HG03558 (cell line): ENCODE results near the gene ELAVL1.

Source experiments
- ATAC-seq: cut with Tn5 transposase; IDR thresholded peaks from one replicate; pipeline ENCODE4 v1.9.1; 2021; ENCODE audit warnings: moderate number of reproducible peaks; ENCODE audit not compliant: unreplicated experiment; ENCODE audit errors: extremely low read depth

The ELAVL1 gene

DNA sequence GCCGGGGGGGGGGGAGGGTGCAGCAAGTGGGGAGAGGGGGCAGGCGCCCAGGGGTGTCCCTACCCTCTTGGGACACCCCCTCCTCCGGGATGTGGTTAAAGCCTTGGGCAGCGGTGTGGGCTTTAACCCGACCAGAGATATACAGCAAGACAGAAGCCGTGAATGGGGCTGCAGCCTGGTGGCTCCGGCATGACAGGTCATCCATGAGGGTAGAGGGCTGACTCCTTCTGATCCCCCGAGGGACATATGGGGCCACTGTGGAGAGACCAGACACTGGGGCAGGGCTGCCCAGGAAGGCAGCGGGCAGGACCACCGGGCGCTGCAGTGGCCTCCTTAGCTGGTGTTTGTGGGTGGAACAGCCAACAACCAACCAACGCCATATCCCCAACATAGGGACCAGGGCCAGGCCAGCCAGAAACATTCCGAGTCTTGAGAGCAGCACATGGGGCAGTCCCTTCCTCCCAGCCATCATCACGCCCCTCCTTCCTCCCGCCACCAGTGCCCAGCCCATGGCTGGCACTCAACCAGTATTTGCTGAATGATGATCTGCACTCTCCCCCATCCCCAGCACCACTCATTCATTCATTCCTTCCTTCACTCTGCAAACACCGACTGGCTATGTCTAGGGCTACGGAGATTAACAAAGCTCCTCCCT lies 18.2 kb downstream of the ELAVL1 start:
- ATAC-seq: no peak

DNA sequence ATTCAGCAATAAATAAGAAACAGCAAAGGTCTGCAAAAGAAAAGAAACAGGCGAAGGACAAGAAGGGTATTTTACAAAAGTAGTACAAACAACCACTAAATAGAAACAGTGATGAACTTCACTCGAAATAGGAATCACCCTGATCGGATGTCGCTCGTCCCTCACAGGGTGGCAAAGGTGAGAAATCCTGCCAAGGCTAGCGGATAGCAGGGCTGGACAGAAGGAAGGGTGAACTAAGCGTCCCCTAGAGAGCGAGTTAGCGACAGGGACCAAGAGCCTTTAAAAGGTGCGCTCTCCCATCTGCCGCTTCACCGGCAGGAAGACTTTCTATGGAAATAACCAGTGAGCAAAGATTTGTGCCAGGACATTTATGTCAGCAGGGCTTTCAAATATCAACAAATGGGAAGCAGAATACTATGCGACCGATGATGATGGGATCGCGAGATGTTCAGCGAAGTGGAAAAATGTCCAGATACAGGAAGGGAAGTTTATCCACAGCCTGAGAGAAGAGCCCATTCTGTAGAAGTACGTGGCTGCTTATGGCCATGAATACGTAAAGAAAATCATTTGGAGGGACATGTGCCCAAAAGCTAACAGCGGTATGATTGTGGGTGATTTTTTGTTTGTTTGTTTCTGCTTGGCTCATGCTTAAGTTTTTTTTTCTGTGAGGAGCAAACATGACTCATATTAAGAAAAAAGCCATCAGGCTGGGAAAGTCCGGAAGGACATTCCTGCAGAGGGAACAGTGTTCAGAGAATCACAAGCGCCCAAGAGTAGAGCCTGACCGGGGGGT lies 18.9 kb downstream of the ELAVL1 start:
- no peak for ATAC-seq

DNA sequence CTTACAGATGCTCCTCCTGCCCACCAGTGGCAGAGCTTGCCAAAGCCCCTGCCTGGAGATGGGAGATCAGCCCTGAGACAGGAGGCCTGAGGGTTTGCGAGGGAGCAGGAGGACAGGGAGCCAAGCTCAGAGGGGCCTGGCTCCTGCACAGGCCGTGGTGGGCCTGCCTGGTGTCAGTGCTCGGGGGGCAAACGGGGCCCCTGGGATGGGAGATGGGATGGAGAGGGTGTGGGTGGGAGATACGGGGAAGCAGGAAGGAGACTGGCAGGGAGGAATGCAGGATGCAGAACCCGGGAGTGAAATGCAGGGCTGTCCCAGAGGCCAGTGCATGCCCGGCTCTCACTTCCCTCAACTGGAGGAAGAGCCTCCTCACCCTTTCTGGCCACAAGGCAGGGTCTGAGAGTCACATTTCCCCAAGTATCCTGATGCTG lies 19.9 kb downstream of the ELAVL1 start:
- ATAC-seq: no peak

DNA sequence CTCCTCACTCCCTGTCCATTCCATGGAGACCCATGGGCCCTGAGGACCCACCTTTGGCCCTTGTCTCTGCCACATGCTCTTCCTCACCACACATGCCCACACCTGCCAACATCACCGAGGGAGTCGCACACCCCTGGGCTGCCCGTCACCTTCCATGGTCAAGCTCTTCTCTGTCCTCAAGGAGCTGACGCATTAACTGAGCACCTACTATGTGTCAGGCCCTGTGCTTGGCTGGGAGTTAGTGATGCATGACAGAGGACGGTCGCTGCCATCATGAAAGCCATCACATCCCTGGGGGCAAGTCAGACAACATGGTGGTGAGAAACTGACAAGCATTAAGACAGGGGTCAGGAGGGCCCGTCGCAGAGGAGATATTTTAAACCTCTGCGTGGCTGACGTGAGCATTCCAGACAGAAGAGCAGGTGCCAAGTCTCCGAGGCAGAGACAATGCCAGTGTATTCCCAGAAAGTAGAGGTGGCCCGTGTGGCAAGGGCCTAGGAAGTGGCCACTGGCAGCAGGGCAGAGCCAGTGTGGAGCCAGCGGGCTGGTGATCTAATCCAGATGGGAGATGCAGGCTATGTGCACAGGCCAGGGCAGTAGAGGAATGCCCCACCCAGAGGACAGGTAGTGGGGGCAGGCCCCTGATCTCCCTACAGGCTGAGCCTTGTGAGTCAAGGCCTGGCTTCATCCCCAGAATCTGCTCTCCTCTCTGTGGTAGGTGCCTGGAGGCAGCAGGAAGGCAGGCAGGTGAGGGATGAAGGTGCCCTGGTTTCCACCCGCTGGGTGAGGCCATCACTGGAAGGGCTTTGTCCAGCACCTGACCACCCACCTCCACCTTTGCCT lies 21.2 kb downstream of the ELAVL1 start:
- ATAC-seq: no peak

DNA sequence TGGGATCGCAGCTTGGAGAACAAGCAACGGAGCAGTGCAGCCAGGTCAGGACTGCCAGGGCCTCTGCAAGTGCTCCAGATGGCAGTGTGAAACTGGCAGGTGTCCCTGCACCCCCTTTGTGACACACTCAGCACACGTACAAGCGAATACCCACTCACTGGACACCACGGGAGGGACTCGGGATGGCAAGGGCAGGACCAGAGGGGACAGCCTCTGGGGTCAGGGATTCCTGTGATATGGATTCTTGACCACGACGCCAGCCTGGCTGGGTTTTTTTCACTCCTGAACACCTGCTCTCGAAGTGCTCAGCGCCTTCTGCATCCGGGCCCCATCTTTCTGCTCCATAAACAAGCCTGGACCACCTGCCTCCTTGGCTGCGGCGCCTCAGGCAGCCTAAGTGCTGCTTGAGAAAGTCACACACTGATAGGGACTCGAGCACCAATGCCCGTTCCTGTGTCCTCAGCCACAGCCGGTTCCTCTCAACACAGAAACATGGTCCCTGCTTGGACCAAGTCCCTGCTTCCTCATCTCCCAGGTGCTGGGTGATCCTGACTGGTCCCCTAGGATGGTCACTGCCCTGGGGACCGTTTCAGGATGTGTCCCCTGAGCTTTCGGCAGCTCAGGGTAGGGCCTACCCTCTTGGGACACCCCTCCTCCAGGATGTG lies 22.0 kb downstream of the ELAVL1 start:
- no peak for ATAC-seq

DNA sequence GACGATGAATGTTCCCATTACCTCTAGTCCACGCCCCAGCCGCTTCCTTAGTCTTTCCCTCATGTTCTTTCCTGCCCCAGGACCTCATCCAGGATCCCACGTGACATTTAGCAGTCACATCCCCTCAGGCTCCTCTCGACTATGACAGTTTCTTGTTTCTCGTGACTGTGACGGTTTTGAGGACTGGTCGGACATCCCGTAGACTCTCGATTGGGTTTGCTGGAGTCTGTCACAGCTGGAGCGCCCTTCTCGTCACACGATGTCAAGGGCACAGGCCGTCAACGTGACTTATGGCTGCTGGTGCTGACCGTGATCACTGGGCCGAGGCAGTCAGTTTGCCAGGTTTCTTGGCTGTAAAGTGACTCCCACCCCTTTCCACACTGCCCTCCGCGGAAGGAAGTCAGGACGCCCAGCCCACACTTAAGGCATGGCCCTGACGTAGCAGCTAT lies 22.8 kb downstream of the ELAVL1 start:
- ATAC-seq: no peak

DNA sequence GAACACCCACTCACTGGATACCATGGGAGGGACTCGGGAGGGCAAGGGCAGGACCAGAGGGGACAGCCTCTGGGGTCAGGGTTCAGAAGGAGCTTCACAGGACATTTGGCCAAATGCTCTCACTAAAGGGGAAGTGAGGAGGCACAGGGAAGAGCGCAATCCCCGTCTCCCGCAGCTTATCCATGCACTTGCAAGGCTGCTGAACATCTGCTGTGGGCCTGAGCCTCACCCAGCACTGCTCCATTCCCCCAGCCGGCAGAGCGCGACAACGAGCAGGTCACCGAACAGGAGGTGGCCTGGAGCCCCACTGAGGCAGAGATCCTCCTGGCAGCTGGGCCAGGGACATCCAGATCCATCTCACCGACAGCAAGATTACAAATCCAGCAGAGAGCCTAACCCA lies 23.3 kb downstream of the ELAVL1 start:
- no peak for ATAC-seq

DNA sequence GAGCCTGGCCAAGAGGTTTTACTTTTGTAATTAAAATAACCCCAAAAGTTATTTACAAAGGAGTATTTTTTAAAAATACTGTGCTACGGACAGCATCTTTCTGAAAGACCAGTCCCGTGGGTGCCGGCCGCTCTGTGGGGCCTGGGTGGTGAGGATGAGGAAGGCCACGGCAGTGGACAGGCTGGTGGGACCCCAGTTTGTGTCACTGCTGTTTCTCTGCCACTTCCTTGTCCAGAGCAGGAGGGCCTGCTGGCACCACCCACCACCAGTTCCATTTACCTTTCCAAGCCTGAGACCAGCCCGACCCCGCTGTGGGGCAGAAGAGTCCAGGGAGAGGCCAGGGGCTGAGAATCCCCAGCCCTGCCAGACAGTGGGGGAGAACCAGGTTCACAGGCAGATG lies 23.8 kb downstream of the ELAVL1 start:
- no peak for ATAC-seq

DNA sequence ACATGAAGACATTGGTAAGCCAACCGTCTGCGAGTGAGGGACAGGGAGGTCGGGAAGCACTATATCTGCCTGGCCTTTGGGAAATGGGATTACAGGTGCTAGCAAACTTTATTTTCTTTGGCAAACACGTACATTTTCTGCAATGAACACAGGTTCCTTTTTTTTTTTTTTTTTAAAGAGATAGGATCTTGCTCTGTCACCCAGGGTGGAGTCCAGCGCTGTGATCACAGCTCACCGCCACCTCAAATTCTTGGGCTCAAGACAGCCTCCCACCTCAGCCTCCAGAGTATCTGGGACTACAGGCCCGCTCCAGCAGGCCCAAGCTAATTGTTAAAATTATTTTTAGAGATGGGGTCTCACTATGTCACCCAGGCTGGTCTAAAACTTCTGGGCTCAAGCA lies 24.2 kb downstream of the ELAVL1 start:
- ATAC-seq: no peak

DNA sequence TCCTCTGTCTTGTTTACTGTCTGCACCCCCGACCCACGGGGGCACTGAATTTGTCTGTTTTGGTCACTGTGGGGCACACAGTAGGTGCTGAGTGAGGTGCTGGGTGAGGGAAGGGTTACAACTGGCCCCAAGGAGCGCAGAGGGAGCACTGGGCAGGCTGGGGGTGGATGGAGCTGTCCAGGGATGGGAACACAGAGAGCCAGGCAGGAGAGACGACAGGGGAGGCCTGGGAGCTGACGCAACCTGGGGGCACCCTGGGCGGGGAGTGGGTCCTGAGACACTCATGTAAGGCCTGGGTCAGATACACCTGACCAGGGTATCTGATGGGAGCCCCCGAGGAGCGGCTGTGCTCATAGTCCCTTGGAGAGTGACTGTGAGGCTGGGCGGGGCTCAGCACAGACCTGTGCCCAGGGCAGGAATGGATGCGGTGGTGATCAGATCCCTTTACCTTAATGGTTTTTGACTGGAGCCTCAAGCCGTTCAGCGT lies 24.8 kb downstream of the ELAVL1 start:
- no peak for ATAC-seq

DNA sequence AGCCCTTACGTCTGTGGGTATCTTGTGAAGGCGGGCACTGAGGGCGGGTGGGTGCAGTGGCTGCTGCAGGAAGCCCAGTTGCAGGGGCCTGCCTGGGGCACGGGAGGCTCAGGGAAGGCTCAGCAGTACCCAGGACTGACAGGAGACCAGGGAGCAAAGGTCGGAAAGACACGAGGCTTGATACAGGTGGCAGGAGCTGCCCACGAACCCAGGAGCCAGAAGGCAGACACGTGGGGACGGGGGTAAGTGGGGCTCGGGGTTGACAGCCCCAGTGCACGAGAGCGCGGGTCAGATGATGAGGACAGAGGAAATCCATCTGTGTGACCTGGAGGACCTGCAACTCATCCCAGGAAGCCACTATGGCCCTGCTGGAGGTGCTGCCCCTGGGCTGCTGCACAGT lies 25.3 kb downstream of the ELAVL1 start:
- no peak for ATAC-seq

DNA sequence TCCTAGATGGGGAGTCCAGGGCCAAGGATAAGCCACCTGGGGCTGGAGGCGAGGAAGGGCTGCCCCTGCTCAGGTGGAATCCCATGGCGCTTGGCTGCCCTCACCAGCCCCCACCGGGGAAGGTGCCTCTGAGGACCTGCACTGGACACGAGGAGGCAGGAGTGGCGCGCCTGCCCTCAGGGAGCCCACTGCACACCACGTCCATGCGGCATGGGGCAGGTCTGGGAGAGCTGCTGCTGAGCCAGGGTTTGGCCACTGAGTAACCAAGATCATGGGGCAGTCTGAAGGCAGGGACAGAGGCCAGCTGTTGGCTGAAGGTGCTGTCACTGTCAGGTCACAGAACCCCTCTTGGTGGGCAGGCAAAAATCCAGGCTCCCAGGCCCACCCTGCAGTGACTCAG lies 25.9 kb downstream of the ELAVL1 start:
- no peak for ATAC-seq

DNA sequence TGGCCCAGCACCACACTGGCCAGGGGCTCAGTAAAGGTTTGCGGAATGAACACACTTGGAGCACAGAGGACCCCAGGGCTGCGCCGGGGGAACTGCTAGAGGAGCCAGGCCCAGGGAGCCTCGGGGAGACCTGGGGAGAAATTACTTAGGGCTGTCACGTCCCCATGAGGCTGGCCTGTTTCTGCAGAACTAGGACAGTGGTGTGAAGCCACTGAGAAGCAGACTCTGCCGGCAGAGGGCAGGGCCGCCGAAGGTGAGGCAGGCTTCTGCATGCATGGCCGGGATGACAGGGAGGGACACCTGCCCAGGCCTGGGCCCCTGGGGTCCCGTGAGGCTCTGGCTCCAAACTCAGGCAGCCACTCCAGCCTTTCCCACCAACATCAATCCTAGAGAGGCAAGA lies 26.4 kb downstream of the ELAVL1 start:
- ATAC-seq: no peak

DNA sequence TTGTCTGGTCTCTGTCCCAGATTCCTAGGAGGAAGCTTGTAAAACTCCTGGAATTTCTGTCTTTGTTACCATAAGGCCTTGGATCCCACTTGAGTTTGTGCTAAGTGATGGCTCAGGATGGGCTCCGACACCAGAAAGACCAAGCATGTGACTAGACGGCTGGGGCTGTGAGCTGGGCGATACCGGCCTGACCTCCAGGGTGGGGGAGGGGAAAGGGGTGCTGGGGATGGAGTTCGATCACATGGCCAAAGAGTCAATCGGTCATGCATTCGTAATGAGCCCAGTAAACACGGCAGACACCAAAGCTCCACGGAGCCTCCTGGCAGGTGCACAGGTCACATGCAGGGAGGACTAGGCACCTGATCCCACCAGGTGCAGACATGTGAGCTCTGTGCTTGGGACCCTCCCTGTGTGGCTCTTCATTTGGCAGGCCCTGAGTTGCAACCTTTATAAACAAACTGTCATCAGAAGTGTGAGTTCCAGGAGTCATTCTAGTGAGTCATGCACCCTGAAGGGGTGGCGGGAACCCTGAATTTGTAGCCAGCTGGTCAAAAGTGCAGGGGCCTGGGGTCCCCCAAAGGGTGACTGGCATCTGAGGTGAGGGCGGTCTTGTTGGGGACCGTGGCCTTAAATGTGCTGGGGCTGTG lies 27.1 kb downstream of the ELAVL1 start:
- no peak for ATAC-seq

DNA sequence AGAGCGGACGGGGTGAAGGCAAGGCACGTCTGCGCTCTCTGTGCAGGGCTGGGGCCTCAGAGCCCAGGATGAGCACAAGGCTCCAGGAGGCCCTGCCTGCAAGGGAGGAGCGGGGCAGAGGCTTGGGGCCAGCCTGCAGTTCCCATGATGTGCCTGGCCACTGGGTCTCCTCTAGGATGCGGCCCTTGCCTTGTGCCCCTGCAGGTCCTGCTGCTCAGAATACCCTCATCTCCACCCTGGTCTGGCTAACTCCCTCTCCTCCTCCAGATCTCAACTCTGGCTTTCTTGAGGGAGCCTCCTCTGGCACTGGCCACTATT lies 27.8 kb downstream of the ELAVL1 start:
- ATAC-seq: no peak

DNA sequence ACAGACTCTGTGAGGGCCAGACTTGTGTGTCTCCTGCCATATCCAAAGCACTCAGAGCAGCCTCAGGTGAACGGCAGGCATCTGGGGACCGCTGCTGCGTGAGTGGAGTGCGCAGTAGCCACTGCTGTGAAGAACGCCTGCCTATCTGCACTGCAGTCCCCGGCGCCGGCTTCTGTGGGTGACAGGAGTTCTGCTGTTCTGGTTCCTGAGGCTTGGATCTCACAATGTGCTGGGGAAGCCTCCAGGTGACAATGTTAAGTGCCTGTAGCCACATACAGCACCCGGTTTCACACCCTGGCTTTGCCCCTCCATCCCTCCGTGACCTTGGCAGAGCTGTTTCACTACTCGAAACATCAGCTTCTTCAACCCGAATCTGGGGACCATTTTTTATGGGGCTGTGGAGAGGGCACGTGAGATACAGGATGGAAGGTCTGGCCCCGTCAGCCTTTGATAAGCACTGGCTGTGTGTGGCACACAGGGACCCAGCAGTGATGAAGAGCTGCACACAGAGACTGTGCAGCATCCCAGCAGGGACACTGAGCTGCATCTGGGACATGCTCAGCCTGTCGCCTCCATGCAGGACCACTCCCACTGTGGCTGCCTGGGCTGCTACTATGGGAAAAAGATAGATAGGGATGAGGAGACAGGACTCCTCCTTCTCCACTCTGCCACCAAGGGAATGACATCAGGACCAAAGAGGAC lies 28.3 kb downstream of the ELAVL1 start:
- no peak for ATAC-seq

DNA sequence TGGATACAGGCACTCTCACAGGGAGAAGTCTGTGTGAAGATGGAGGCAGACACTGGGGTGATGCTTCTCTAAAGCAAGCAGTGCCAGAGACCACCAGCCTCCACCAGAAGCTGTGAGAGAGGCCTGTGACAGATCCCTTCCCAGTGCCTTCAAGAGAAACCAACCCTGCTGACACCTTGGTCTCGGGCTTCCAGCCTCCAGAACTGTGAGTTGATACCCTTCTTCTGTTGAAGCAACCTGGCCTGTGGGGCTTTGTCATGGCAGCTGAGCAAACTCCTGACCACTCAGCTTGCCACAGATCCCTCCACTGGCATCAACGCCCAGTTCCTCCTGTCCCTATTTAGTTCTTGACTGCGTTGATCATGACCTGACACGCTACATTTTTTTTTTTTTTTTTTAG lies 29.0 kb downstream of the ELAVL1 start:
- ATAC-seq: no peak

DNA sequence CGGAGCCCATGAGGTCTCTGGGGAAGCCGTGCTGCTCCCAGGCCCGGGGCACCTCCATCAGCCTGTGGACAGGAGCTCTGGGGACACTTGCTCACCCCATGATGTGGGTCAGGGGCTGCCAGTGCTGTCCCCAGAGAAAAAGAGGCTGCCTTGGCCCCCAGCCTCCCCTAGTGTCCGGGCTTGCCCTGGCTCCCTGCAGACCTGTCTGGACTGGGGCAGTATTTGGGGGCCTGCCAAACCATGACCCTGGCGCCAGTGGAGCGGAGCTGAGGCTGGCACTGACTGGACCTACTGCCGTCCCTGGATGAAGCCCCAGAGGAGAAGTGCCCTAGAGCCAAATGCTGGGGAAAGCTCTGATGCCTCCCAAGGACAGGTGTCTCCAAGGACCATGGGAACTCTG lies 30.4 kb downstream of the ELAVL1 start:
- no peak for ATAC-seq

DNA sequence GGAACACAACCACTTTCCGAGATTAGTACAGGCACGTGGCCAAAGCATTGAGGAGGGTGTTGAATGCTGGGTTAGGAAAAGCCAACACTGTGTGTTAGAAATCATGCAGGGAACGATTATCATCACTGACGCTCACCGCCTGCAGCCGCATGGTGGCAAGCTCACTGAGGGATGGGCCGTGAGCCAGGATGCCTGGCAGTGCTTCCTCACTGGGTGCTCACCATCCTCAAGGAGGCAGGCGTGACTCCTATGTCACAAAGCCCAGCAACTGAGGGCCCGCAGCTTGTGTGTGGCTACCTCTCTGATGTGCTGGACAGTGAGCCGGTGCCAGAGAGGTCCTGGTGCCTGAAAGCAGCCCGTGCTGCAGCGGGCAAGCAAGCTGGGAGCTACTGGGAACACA lies 31.6 kb downstream of the ELAVL1 start:
- no peak for ATAC-seq
